Measurements from ENCODE around the gene URM1.
"Not testable (repeated sequence)": the region's sequence is repeated elsewhere in the genome, so short reads cannot be mapped to it uniquely, and the experiment has no call there.

DNA sequence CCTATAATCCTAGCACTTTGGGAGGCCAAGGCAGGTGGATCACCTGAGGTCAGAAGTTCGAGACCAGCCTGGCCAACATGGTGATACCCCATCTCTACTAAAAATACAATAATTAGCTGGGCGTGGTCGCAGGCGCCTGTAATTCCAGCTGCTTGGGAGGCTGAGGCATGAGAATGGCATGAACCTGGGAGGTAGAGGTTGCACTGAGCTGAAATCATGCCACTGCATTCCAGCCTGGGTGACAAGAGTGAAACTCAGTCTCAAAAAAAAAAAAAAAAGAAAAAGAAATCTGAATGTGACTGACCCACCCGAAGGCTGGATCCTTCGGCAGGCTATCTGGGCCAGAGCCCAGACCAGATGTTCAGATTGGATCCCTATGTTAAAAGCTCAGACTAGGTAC lies 52.2 kb downstream of the URM1 start:
- TF ChIP-seq CTCF (IDR thresholded peaks at IDR 0.05); POLR2A (IDR thresholded peaks at IDR 0.05); EP300 (IDR thresholded peaks at IDR 0.05; ENCODE audit: low read depth): not testable (repeated sequence)

All from transverse colon (tissue), 3 donors.